ENCODE measurements around the gene TMEFF2. TPM values are rescaled to one million over a fixed set of nuclear protein-coding genes. Genes with fewer than 3 reads are reported as not detected.

The TMEFF2 gene
- total RNA-seq, 4 donors from 2014 or later: 0.27 to 0.32 TPM; not detected in 2

DNA sequence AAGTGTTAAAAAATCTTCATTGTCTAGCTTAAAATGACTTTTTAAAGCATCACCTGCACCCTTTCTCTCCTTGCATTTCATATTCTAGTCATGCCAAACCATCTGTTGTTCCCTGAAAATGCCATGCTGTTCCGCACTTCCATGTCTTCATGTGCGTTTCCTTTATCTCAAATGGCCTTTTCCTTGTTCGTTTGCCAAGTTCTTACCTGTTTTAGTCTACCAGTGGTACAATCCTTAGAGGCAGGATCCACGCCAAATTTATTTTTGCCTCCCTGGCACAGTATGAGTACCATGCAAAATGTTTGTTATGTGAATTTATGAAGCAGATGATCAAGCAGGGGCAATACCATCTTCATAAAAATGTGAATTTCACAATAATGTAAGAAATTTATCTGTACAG lies 37.0 kb downstream of the TMEFF2 start:
- H3K9me3 ChIP-seq: no peaks in the 10 kb centered on the region
- DNase-seq: no peak
- no peaks in the 10 kb centered on the region for H3K27me3 ChIP-seq
- no peak overlapping the region for H3K27ac ChIP-seq
- no peaks in the 10 kb centered on the region for H3K36me3 ChIP-seq
- peaks cover 0 to 6% (median 4%) of the 10 kb centered on the region in 4 donors for H3K4me1 ChIP-seq
- intact Hi-C loops (cut with DNase I; ENCODE audit: low total_unique reads) (loop anchor here (2.0 kb wide), 1 partner anchor 17 kb away; no protein-coding TSS in a partner anchor), in situ Hi-C loops (cut with MboI; ENCODE audit: low pct_ligation_motif_present in 1 of 4, low pct_unique_long_range_greater_than_20kb in 1 of 4, low sequenced_read_pairs in 3 of 4) (loop anchor here in 1 of 4 donors (25.0 kb wide), 1 partner anchor 595 kb away; no protein-coding TSS in a partner anchor)
- no peak overlapping the region for H3K4me3 ChIP-seq
- TF ChIP-seq EP300 (IDR thresholded peaks at IDR 0.05; ENCODE audit: low read depth) (no peak), POLR2A (IDR thresholded peaks at IDR 0.05) (no peak), POLR2AphosphoS5 (IDR thresholded peaks at IDR 0.05) (no peak)
- TF ChIP-seq, protein P1, sequence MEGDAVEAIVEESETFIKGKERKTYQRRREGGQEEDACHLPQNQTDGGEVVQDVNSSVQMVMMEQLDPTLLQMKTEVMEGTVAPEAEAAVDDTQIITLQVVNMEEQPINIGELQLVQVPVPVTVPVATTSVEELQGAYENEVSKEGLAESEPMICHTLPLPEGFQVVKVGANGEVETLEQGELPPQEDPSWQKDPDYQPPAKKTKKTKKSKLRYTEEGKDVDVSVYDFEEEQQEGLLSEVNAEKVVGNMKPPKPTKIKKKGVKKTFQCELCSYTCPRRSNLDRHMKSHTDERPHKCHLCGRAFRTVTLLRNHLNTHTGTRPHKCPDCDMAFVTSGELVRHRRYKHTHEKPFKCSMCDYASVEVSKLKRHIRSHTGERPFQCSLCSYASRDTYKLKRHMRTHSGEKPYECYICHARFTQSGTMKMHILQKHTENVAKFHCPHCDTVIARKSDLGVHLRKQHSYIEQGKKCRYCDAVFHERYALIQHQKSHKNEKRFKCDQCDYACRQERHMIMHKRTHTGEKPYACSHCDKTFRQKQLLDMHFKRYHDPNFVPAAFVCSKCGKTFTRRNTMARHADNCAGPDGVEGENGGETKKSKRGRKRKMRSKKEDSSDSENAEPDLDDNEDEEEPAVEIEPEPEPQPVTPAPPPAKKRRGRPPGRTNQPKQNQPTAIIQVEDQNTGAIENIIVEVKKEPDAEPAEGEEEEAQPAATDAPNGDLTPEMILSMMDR (IDR thresholded peaks at IDR 0.05): no peak
- 71 to 88% methylated on average over 4 of the region's 4 CpGs for WGBS, 2 donors (ENCODE audit: low coverage in 1 of 2)

DNA sequence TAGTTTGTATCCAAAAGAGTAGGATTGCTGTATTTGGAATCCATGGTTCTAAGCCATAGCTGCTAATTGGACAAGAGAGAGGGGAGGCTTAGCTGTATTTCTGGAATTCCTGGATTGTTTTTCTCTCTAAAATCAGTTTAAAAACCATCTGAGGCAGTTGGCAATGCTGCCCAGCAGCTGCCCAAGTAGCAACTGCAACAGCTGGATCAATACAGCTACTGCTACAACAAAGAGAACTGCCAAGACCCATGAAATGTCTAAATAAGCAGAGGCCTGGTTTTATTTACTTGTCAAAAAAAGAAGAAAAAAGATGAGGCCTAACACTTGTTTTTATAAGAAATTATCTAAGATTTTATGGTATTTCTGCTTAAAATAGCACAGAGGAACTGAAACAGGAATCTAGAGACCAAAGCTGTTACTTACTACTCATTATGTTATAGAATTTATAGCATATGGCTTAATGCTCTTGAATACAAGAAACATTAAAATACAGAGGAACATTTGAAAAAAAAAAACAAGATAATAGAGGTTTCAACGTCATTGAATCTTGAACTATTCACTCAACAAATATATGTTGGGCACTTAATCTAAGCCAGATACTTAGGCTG lies 39.1 kb downstream of the TMEFF2 start:
- H3K9me3 ChIP-seq: no peaks in the 10 kb centered on the region
- WGBS, 2 donors (ENCODE audit: low coverage in 1 of 2): 38 to 42% methylated on average over 1 of the region's 1 CpG
- no peaks in the 10 kb centered on the region for H3K4me1 ChIP-seq
- DNase-seq: no peak
- H3K27ac ChIP-seq: no peak overlapping the region
- no peaks in the 10 kb centered on the region for H3K36me3 ChIP-seq
- H3K4me3 ChIP-seq: no peak overlapping the region
- TF ChIP-seq, protein P1 (IDR thresholded peaks at IDR 0.05): no peak
- TF ChIP-seq POLR2AphosphoS5 (IDR thresholded peaks at IDR 0.05) (no peak), EP300 (IDR thresholded peaks at IDR 0.05; ENCODE audit: low read depth) (no peak), POLR2A (IDR thresholded peaks at IDR 0.05) (no peak)
- intact Hi-C loops (cut with DNase I; ENCODE audit: low total_unique reads): no loop called here
- no peaks in the 10 kb centered on the region for H3K27me3 ChIP-seq
- in situ Hi-C loops (cut with MboI; ENCODE audit: low pct_ligation_motif_present in 1 of 4, low pct_unique_long_range_greater_than_20kb in 1 of 4, low sequenced_read_pairs in 3 of 4): loop anchor here in 1 of 4 donors (25.0 kb wide), 1 partner anchor 593 kb away; no protein-coding TSS in a partner anchor

DNA sequence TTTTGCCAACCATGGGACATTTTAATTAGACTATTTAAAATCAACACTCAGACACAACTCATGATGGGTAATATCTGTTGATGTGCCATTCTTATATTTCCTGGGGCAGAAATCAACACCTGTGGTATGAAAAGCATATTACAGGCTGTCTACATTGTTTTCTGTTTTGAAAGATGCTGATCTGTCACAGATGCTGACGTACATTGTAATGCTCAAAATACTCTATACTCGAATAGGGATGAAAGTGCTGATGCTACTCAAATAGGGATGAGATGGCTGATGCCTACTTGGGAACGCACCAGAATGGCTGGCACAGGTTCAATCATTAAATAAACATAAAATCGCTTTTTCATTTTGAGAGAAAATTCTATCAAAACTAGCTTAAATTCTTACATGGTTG lies 41.2 kb downstream of the TMEFF2 start:
- no peak overlapping the region for H3K27ac ChIP-seq
- no peaks in the 10 kb centered on the region for H3K36me3 ChIP-seq
- intact Hi-C loops (cut with DNase I; ENCODE audit: low total_unique reads) (no loop called here), in situ Hi-C loops (cut with MboI; ENCODE audit: low pct_ligation_motif_present in 1 of 4, low pct_unique_long_range_greater_than_20kb in 1 of 4, low sequenced_read_pairs in 3 of 4) (loop anchor here in 1 of 4 donors (25.0 kb wide), 1 partner anchor 591 kb away; no protein-coding TSS in a partner anchor)
- no peaks in the 10 kb centered on the region for H3K27me3 ChIP-seq
- H3K9me3 ChIP-seq: no peaks in the 10 kb centered on the region
- no peak overlapping the region for H3K4me3 ChIP-seq
- DNase-seq: no peak
- no peak for TF ChIP-seq POLR2A (IDR thresholded peaks at IDR 0.05)
- no peak for TF ChIP-seq EP300 (IDR thresholded peaks at IDR 0.05; ENCODE audit: low read depth)
- TF ChIP-seq, protein P1 (IDR thresholded peaks at IDR 0.05): no peak
- TF ChIP-seq POLR2AphosphoS5 (IDR thresholded peaks at IDR 0.05): no peak
- WGBS, 2 donors (ENCODE audit: low coverage in 1 of 2): 79 to 84% methylated on average over 4 of the region's 4 CpGs
- H3K4me1 ChIP-seq: peaks cover 0 to 2% (median 0%) of the 10 kb centered on the region in 4 donors

DNA sequence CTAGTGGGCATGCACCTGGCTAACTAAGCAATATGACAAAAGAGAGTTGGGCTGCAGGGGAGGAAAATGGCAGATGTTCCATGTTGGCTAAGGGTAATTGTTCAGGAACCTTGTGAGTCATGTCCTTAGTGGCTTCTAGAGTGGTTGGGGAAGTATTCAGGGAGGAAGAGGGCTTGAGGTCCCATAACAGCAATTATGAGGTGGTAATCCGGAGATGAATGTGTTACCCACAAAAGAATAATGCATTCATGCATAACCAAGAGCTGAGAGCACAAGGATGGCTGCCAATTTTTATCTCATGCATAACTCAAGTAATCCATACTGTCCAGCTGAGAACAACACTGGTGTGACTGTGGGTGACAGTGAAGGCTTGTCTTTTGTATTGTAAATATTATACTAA lies 42.9 kb downstream of the TMEFF2 start:
- no peaks in the 10 kb centered on the region for H3K9me3 ChIP-seq
- no peaks in the 10 kb centered on the region for H3K36me3 ChIP-seq
- no peaks in the 10 kb centered on the region for H3K27me3 ChIP-seq
- no peak overlapping the region for H3K27ac ChIP-seq
- H3K4me1 ChIP-seq: peaks cover 0 to 4% (median under 1%) of the 10 kb centered on the region in 4 donors
- in situ Hi-C loops (cut with MboI; ENCODE audit: low pct_ligation_motif_present in 1 of 4, low pct_unique_long_range_greater_than_20kb in 1 of 4, low sequenced_read_pairs in 3 of 4): loop anchor here in 1 of 4 donors (25.0 kb wide), 1 partner anchor 590 kb away; no protein-coding TSS in a partner anchor
- intact Hi-C loops (cut with DNase I; ENCODE audit: low total_unique reads): no loop called here
- 75 to 88% methylated on average over 1 of the region's 1 CpG for WGBS, 2 donors (ENCODE audit: low coverage in 1 of 2)
- no peak for DNase-seq
- no peak overlapping the region for H3K4me3 ChIP-seq
- TF ChIP-seq POLR2AphosphoS5 (IDR thresholded peaks at IDR 0.05): no peak
